IPS-15b (cell line): ENCODE measurements around the gene PDIA2.
"Not testable (repeated sequence)": the region's sequence is repeated elsewhere in the genome, so short reads cannot be mapped to it uniquely, and the experiment has no call there.

Experiments used
- H3K27me3 ChIP-seq: one replicate; pipeline ENCODE4 v1.6.1; 2013; ENCODE audit warnings: low read length; ENCODE audit not compliant: control insufficient read depth, insufficient read depth
- H3K36me3 ChIP-seq: one replicate; pipeline ENCODE4 v1.6.1; 2013; ENCODE audit warnings: low read length; ENCODE audit not compliant: control insufficient read depth, insufficient read depth
- H3K4me1 ChIP-seq: one replicate; pipeline ENCODE4 v1.6.1; 2013; ENCODE audit warnings: mild to moderate bottlenecking, low read length; ENCODE audit not compliant: control insufficient read depth, insufficient read depth
- H3K4me3 ChIP-seq: one replicate; pipeline ENCODE4 v1.5.1; 2013; ENCODE audit warnings: low read depth, low read length
- H3K9ac ChIP-seq: one replicate; pipeline ENCODE4 v1.6.1; 2013; ENCODE audit warnings: low read depth, mild to moderate bottlenecking, low read length
- H3K9me3 ChIP-seq: one replicate; pipeline ENCODE4 v1.6.1; 2013; ENCODE audit warnings: mild to moderate bottlenecking, low read length; ENCODE audit not compliant: control insufficient read depth, insufficient read depth

Gene PDIA2

DNA sequence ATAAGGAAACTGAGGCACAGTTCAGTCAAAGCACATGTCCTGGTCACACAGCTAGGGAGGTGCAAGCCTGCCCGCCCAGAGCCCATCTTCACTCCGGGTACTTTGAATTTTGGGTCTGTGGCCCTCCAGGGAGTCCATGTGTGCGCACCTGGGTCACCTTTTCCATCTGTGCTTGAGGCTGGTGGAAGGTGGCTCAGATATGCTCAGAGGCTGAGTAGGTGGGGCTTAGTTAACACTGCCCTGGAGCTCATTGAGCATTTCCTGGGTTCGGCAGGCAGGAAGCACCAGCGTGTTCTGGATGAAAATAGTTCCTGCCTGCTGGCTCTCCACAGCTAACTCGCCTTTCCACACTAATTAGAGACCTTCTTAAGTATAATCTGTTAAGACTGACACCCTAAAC lies 29.1 kb upstream of the PDIA2 start:
- H3K27me3 ChIP-seq: no peaks in the 10 kb centered on the region
- H3K9me3 ChIP-seq: no peaks in the 10 kb centered on the region
- H3K9ac ChIP-seq: no peak overlapping the region
- no peak overlapping the region for H3K4me3 ChIP-seq
- H3K36me3 ChIP-seq: peaks cover 11% of the 10 kb centered on the region
- H3K4me1 ChIP-seq: no peaks in the 10 kb centered on the region

DNA sequence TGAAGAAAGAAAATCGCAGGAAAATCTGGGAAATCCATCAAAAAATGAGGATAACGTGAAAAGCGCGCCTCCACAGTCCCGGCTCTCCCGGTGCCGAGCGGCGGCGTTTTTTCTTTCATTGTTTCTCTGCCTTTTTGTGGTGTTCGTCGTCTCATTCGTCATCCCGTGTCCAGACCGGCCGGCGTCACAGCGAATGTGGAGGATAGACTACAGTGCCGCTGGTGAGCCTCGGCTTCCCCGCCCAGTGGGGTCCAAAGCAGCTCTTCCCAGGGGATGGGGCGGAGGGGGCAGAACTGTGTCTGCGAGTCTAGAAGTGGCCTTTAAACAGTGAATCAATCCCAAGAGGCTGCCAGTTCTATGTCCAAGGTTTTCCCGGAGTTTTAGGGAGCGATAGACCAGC lies 28.5 kb upstream of the PDIA2 start:
- Histone ChIP-seq H3K4me1 (no peaks in the 10 kb centered on the region), H3K9me3 (no peaks in the 10 kb centered on the region), H3K4me3 (no peak overlapping the region), H3K27me3 (no peaks in the 10 kb centered on the region), H3K36me3 (peaks cover 15% of the 10 kb centered on the region), H3K9ac (no peak overlapping the region)

DNA sequence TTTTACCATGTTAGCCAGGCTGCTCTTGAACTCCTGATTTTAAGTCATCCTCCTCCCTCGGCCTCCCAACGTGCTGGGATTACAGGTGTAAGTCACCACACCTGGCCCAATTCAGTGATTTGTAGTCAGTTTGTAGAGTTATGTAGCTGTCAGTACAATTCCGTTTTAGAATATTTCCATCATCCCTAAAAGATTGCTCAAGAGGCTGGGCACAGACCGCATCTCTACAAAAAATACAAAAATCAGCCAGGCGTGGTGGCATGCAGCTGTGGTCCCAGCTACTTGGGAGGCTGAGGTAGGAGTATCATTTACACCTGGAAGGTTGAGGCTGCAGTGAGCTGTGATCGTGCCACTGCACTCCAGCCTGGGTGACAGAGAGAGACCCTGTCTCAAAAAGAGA lies 27.8 kb upstream of the PDIA2 start:
- Histone ChIP-seq H3K27me3 (no peaks in the 10 kb centered on the region), H3K4me1 (no peaks in the 10 kb centered on the region), H3K9me3 (no peaks in the 10 kb centered on the region), H3K9ac (no peak overlapping the region), H3K36me3 (peaks cover 21% of the 10 kb centered on the region), H3K4me3 (no peak overlapping the region)

DNA sequence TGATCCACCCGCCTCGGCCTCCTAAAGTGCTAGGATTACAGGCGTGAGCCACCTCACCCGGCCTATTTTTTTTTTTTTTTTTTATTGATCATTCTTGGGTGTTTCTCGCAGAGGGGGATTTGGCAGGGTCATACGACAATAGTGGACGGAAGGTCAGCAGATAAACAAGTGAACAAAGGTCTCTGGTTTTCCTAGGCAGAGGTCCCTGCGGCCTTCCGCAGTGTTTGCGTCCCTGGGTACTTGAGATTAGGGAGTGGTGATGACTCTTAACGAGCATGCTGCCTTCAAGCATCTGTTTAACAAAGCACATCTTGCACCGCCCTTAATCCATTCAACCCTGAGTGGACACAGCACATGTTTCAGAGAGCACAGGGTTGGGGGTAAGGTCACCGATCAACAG lies 24.9 kb upstream of the PDIA2 start:
- H3K4me1 ChIP-seq, H3K9me3 ChIP-seq, H3K9ac ChIP-seq, H3K4me3 ChIP-seq, H3K27me3 ChIP-seq: not testable (repeated sequence)
- H3K36me3 ChIP-seq: peaks cover 41% of the 10 kb centered on the region

DNA sequence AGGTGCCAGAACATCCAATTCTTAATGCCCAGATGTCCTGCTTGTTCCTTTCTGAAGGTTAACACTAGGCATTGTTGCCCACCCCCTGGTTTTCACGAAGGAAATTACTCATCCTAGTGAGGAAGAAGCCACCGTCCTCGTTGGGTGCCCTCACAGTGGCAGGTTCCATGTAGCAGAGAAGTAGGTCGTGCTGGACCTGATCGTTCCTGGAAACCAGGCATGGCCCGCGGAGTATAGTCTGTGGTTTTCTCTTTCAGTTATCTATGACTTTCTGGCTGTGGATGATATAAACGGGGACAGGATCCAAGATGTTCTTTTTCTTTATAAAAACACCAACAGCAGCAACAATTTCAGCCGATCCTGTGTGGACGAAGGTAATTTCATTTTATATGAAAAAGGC lies 23.7 kb upstream of the PDIA2 start:
- Histone ChIP-seq H3K9me3 (no peaks in the 10 kb centered on the region), H3K4me1 (no peaks in the 10 kb centered on the region), H3K4me3 (no peak overlapping the region), H3K27me3 (no peaks in the 10 kb centered on the region), H3K36me3 (peaks cover 46% of the 10 kb centered on the region), H3K9ac (no peak overlapping the region)

DNA sequence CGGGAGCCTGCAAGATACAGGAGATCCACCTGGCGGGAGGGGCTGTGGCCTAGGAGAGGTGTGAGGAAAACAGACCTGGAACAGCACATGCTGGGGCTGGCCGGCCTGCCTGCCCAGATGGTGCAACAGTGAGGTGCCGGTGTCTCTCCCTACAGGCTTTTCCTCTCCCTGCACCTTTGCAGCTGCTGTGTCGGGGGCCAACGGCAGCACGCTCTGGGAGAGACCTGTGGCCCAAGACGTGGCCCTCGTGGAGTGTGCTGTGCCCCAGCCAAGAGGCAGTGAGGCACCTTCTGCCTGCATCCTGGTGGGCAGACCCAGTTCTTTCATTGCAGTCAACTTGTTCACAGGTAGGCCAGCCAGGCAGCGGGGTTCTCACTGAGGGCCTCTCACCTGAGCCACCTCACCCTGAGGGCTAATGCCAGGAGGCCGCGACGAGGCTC lies 23.1 kb upstream of the PDIA2 start:
- peaks cover 51% of the 10 kb centered on the region for H3K36me3 ChIP-seq
- no peaks in the 10 kb centered on the region for H3K27me3 ChIP-seq

DNA sequence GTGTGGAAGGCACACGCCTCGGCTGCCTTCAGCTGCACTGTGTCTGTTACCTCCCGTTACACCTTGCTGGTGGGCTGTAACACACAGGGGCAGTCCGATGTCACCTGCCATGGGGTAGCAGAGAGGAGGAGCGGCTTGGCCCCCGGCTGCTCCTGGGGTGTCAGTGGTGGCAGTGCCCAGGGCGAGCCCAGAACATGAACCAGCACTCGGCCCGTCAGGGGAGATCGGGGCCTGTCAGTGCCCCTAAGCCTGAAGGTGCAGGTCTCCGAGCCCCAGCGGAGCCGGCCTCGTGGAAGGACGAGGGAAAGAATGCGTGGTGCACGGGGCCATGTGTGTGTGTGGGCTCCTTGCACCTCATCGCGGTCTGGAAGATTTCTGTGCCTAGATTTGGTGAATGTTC lies 22.6 kb upstream of the PDIA2 start:
- no peaks in the 10 kb centered on the region for H3K9me3 ChIP-seq
- no peak overlapping the region for H3K9ac ChIP-seq
- no peak overlapping the region for H3K4me3 ChIP-seq
- no peaks in the 10 kb centered on the region for H3K27me3 ChIP-seq
- no peaks in the 10 kb centered on the region for H3K4me1 ChIP-seq
- peaks cover 56% of the 10 kb centered on the region for H3K36me3 ChIP-seq

More for the DNA sequence above, 23.1 kb upstream of the PDIA2 start:
- H3K9me3 ChIP-seq: no peaks in the 10 kb centered on the region
- H3K9ac ChIP-seq: no peak overlapping the region
- no peaks in the 10 kb centered on the region for H3K4me1 ChIP-seq
- H3K4me3 ChIP-seq: no peak overlapping the region

DNA sequence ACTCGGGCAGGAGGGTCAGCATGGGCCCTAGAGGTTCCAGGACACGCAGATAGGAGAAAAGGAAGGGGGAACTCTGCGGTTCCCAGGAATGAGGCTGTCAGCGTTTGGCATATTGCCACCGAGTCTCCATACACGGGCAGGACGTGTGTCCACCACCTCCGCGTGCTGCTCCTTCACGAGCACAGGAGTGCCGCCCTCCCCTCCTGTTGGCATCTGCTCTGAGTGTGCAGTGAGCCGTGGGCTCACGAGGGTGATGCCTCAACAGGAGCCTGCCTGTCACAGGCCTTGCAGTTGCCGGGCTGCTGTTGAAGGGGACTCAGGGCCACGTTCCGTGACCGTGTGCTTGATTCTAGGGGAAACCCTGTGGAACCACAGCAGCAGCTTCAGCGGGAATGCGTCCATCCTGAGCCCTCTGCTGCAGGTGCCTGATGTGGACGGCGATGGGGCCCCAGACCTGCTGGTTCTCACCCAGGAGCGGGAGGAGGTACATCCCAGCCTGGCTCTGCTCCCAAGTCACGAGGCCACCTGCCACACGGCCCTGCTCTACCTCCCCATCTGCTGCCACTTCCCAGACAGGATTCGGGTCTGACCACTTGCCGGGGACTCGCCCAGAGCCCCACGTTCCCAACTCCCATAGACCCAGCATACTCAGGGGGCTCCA lies 21.8 kb upstream of the PDIA2 start:
- Histone ChIP-seq H3K36me3 (peaks cover 59% of the 10 kb centered on the region), H3K27me3 (no peaks in the 10 kb centered on the region), H3K9ac (no peak overlapping the region), H3K9me3 (no peaks in the 10 kb centered on the region), H3K4me3 (no peak overlapping the region), H3K4me1 (no peaks in the 10 kb centered on the region)

DNA sequence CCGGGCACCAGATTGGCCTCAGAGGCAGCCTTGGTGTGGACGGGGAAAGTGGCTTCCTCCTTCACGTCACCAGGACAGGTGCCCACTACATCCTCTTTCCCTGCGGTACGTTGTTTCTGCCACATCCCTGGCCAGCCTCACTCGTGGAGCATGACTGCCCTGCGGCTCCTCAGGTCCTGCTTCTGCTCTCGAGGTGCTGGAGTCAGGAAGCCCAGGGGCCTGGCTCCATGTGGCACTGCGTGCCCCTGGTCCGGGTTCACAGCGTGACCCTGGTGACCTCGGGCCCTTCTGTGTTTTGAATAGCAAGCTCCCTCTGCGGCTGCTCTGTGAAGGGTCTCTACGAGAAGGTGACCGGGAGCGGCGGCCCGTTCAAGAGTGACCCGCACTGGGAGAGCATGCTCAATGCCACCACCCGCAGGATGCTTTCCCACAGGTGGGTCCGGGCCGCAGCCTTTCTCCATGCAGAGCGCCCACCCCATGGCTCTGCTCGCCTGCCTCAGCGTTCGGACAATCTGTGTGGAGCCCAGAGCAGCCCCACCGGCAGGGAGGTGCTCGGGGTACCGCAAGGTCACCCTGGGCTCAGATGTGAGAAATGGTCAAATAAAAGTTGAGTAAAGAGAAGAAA lies 20.7 kb upstream of the PDIA2 start:
- H3K4me3 ChIP-seq: no peak overlapping the region
- peaks cover 58% of the 10 kb centered on the region for H3K36me3 ChIP-seq
- no peaks in the 10 kb centered on the region for H3K9me3 ChIP-seq
- H3K4me1 ChIP-seq: no peaks in the 10 kb centered on the region
- H3K9ac ChIP-seq: no peak overlapping the region
- H3K27me3 ChIP-seq: no peaks in the 10 kb centered on the region

DNA sequence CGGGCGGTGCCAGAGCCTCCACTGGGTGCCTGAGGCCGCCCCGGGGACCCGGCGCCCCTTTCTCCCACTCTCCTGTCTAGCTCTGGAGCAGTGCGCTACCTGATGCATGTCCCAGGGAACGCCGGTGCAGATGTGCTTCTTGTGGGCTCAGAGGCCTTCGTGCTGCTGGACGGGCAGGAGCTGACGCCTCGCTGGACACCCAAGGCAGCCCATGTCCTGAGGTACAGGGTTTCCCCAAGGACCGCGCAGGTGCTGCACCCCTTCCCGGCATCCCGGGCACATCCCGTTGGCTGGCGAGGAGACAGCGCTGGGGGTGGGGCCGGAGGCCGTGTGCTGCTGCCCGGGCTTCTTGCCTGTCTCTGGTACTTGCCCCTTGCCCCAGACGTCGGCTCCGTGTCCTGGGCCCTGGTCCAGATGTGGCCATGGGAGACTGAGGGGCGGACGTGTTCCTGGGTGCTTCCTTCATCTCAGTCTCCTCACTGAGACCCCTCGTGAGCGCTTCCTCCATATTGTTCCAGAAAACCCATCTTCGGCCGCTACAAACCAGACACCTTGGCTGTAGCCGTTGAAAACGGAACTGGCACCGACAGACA lies 19.7 kb upstream of the PDIA2 start:
- Histone ChIP-seq H3K9ac (no peak overlapping the region), H3K4me3 (no peak overlapping the region), H3K4me1 (no peaks in the 10 kb centered on the region), H3K36me3 (peaks cover 58% of the 10 kb centered on the region), H3K27me3 (no peaks in the 10 kb centered on the region), H3K9me3 (no peaks in the 10 kb centered on the region)

DNA sequence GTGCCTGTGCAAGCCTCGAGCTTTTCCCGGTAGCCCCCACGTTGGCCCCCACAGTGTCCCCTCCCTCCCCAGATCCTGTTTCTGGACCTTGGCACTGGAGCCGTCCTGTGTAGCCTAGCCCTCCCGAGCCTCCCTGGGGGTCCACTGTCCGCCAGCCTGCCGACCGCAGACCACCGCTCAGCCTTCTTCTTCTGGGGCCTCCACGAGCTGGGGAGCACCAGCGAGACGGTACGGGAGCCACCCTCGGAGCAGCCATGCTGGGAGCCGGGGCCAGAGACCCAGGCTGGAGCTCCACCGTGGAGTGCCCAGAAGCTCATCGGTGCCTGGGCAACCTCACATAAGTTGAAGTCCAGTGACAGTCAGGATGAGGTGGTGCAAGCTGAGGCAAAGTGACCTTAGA lies 19.0 kb upstream of the PDIA2 start:
- no peak overlapping the region for H3K9ac ChIP-seq
- no peaks in the 10 kb centered on the region for H3K27me3 ChIP-seq
- no peaks in the 10 kb centered on the region for H3K9me3 ChIP-seq
- peaks cover 58% of the 10 kb centered on the region for H3K36me3 ChIP-seq
- H3K4me1 ChIP-seq: no peaks in the 10 kb centered on the region
- H3K4me3 ChIP-seq: no peak overlapping the region

DNA sequence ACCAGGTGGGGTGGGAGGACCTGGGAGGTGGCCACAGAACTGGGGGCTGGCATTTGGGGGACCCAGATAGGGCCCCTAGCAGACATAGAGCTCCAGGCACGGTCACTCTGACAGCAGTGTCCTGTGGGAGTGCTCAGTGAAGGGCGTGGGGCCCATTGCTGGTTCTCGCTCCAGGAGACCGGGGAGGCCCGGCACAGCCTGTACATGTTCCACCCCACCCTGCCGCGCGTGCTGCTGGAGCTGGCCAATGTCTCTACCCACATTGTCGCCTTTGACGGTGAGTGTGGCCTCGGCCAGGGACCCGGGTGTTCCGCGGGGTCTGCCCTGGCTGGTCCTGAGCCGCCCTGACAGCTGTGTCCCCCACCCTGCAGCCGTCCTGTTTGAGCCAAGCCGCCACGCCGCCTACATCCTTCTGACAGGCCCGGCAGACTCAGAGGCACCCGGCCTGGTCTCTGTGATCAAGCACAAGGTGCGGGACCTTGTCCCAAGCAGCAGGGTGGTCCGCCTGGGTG lies 18.5 kb upstream of the PDIA2 start:
- Histone ChIP-seq H3K36me3 (peaks cover 53% of the 10 kb centered on the region), H3K4me3 (no peak overlapping the region), H3K9me3 (no peaks in the 10 kb centered on the region), H3K4me1 (no peaks in the 10 kb centered on the region), H3K27me3 (no peaks in the 10 kb centered on the region), H3K9ac (no peak overlapping the region)
